Sigmoid colon (tissue), 4 donors: ENCODE measurements around the gene KDM1B.

Source experiments
- CTCF ChIP-seq, 4 experiments: fragments of 450-650 bp in 3 of 4; fragments of 200-600 bp in 1 of 4; IDR thresholded peaks; one replicate each; pipeline ENCODE4 v1.5.1; 2016 to 2019; ENCODE audit warnings: antibody characterized with exemption in 4 of 4, mild to moderate bottlenecking in 3 of 4, moderate library complexity in 2 of 4
- EP300 ChIP-seq, 4 donors: sonication (generic); formaldehyde crosslinking; IDR thresholded peaks; one replicate each; pipeline ENCODE4 v1.6.1; 2017; ENCODE audit warnings: antibody characterized with exemption in 4 of 4
- POLR2A ChIP-seq, 2 donors: fragments of 450-650 bp; IDR thresholded peaks; one replicate each; pipeline ENCODE4 v1.6.1; 2016; ENCODE audit warnings: antibody characterized with exemption in 2 of 2, mild to moderate bottlenecking in 2 of 2, moderate library complexity in 2 of 2
- POLR2AphosphoS5 ChIP-seq, 4 donors: sonication (generic); formaldehyde crosslinking; IDR thresholded peaks; one replicate each; pipeline ENCODE4 v1.6.1; 2017; ENCODE audit warnings: antibody characterized with exemption in 4 of 4

DNA sequence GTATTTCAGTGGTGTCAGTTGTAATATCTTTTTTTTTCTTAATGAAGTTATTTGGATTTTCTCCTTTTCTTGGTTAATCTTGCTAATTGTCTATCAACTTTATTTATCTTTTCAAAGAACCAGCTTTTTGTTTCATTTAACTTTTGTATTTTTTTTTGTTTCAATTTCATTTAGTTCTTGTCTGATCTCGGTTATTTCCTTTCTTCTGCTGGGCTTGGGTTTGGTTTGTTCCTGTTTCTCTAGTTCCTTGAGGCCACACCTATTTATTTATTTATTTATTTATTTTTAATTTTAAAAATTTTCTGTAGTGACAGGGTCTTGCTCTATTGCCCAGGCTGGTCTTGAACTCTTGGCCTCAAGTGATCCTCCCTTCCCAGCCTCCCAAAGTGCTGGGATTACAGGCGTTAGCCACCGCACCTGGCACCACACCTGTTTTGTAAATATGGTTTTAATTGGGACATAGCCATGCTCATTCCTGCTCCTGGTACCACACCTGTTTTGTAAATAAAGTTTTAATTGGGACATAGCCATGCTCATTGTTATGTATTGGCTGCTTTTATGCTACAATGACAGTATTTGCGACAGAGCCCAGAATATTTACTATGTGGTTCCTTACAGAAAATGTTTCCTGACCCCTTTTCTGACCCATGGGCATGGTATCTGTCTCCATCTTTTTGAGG lies 22.2 kb downstream of the KDM1B start:
- TF ChIP-seq POLR2A (IDR thresholded peaks at IDR 0.05) (no peak), EP300 (IDR thresholded peaks at IDR 0.05) (no peak), CTCF (IDR thresholded peaks at IDR 0.05) (no peak), POLR2AphosphoS5 (IDR thresholded peaks at IDR 0.05) (no peak)
